Right lobe of liver (tissue), 6 donors: Measurements from ENCODE around the gene SSR4. TPM values are rescaled to one million over a fixed set of nuclear protein-coding genes. Genes with fewer than 3 reads are reported as not detected.

Experiments
- ATAC-seq, 4 donors: fragments of 200-7000 bp; cut with Tn5 transposase; one replicate each; pipeline ENCODE4 v1.9.1; 2020; ENCODE audit warnings: mild to moderate bottlenecking in 4 of 4, moderate library complexity in 4 of 4
- DNase-seq, 3 donors: peaks; one replicate each; pipeline ENCODE4 v3.0.0-alpha.2; 2020
- H3K27ac ChIP-seq, 3 donors: fragments of 200-600 bp; one replicate each; pipeline ENCODE4 v1.8.0; 2022
- H3K27me3 ChIP-seq, 2 donors: fragments of 200-600 bp; one replicate each; pipeline ENCODE4 v1.8.0; 2022
- H3K36me3 ChIP-seq, 4 donors: fragments of 200-600 bp; sonication (generic) in 1 of 4; one replicate each; pipeline versions ENCODE4 v1.5.1 to v1.8.0; 2017 to 2022; ENCODE audit warnings: control low read depth in 1 of 4
- H3K4me1 ChIP-seq, 4 donors: fragments of 200-600 bp; sonication (generic) in 1 of 4; one replicate each; pipeline versions ENCODE4 v1.5.1 to v1.8.0; 2017 to 2022; ENCODE audit warnings: control low read depth in 1 of 4
- H3K4me3 ChIP-seq, 3 donors: fragments of 200-600 bp; one replicate each; pipeline ENCODE4 v1.8.0; 2022
- H3K9me3 ChIP-seq, 4 donors: fragments of 200-600 bp; sonication (generic) in 1 of 4; one replicate each; pipeline versions ENCODE4 v1.5.1 to v1.8.0; 2017 to 2022; ENCODE audit warnings: control low read depth in 1 of 4
- POLR2A ChIP-seq: fragments of 450-650 bp; IDR thresholded peaks from one replicate; pipeline ENCODE4 v1.6.1; 2017; ENCODE audit warnings: antibody characterized with exemption, mild to moderate bottlenecking
- WGBS: methylation state at CpG from one replicate; pipeline ENCODE4 v1.1.6; 2018; ENCODE audit warnings: low coverage, low lambda C conversion rate; ENCODE audit not compliant: insufficient coverage; ENCODE audit errors: missing lambda C conversion rate; 5-methylcytosine and 5-hydroxymethylcytosine counted together
- intact Hi-C, 2 donors: fragments of 100-400 bp; cut with DNase I; formaldehyde crosslinking; loops; one replicate each; pipeline versions ENCODE4 v1.11.2 to v1.14.1; 2022
- total RNA-seq, 6 experiments: library from RNA; depleted of rRNA in 2 of 6; stranded (reverse); fragments of >200 nt in 2 of 6; fragmentation: NEBNext Ultra II Directional in 3 of 6; extraction: Animal tissue kit (Norgen Biotek cat#: 25700) in 3 of 6; gene quantifications; one replicate each; pipeline versions ENCODE4 v1.1.0 to v1.2.4, GENCODE V29; 2016 to 2023
- TF ChIP-seq, protein P1 (sequence below), 4 donors: fragments of 200-600 bp in 3 of 4; fragments of 450-650 bp in 1 of 4; IDR thresholded peaks; one replicate each; pipeline versions ENCODE4 v1.5.1 to v1.8.0; 2016 to 2022; ENCODE audit warnings: antibody characterized with exemption in 4 of 4, mild to moderate bottlenecking in 2 of 4
- donor health status: DM: no; HTN: yes; CAD: no.
- donor health status: DM: no; HTN: no; CAD: no.
- donor health status: DM: no; HTN: no; CAD: no.
- donor health status: DM: no; HTN: yes; CAD: no.
- donor health status: DM: no; HTN: yes; CAD: no.

The SSR4 gene
- total RNA-seq, 6 experiments from 2014 or later: 150 to 221 (median 205) TPM

DNA sequence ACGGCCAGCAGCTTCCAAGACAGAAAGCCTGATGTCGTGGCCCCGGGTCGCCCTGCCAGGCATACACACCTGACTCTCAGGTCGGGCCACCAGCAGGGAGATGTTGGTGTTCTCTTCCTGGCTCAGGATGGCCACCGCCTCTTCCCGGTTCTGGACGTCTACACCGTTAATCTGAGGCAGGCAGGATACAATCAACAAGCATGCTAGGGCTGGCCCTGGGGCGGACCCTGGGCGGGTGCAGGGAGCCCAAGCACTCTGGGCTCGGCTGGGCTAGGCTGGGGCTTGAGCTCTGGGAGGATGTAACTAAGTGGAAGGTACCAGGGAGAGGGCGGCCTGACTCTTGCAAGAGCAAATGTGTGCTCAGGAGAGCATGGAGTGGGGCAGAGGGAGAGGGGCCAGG is 11.0 kb downstream of the SSR4 start:
- Histone ChIP-seq H3K4me3 (no peak overlapping the region), H3K27ac (no peak overlapping the region), H3K27me3 (no peaks in the 10 kb centered on the region), H3K4me1 (no peaks in the 10 kb centered on the region), H3K36me3 (no peaks in the 10 kb centered on the region), H3K9me3 (no peaks in the 10 kb centered on the region)
- intact Hi-C loops: no loop called here
- ATAC-seq (no peak), DNase-seq (no peak)
- no peak for TF ChIP-seq POLR2A
- TF ChIP-seq, protein P1, sequence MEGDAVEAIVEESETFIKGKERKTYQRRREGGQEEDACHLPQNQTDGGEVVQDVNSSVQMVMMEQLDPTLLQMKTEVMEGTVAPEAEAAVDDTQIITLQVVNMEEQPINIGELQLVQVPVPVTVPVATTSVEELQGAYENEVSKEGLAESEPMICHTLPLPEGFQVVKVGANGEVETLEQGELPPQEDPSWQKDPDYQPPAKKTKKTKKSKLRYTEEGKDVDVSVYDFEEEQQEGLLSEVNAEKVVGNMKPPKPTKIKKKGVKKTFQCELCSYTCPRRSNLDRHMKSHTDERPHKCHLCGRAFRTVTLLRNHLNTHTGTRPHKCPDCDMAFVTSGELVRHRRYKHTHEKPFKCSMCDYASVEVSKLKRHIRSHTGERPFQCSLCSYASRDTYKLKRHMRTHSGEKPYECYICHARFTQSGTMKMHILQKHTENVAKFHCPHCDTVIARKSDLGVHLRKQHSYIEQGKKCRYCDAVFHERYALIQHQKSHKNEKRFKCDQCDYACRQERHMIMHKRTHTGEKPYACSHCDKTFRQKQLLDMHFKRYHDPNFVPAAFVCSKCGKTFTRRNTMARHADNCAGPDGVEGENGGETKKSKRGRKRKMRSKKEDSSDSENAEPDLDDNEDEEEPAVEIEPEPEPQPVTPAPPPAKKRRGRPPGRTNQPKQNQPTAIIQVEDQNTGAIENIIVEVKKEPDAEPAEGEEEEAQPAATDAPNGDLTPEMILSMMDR (IDR thresholded peaks at IDR 0.05): no peak
- 52% methylated on average over 4 of the region's 13 CpGs for WGBS

- no peaks in the 10 kb centered on the region for H3K4me1 ChIP-seq
- H3K27ac ChIP-seq: no peak overlapping the region
- ATAC-seq (no peak), DNase-seq (no peak)
- WGBS: 100% methylated on average over 1 of the region's 28 CpGs
- H3K27me3 ChIP-seq: no peaks in the 10 kb centered on the region
- TF ChIP-seq, protein P1 (IDR thresholded peaks at IDR 0.05): no peak
- TF ChIP-seq POLR2A: no peak
- no peaks in the 10 kb centered on the region for H3K9me3 ChIP-seq
- H3K4me3 ChIP-seq: no peak overlapping the region
- intact Hi-C loops: no loop called here
- H3K36me3 ChIP-seq: no peaks in the 10 kb centered on the region
These were observed 12.6 kb downstream of the SSR4 start for GRCh38 chrX:153806999-153807575.

DNA sequence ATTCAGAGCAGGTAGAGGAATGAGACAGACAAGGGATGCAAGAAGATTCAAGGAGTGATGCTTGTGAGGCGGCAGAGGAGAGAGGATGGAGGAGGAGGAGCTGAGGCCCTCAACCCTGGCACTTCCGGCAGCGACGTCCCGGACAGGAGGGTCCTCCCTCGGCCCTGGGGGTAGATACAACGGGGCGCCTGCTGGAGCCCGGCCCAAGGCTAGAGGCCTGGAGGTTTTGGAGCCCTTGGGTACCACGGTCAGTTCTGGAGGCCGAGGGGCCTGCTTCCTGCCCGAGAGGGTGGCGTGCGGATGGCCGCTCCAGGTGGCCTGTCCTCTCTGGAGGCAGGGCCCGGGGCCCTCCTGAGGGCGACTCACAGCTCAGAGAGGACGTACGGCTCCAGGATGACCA is 13.5 kb downstream of the SSR4 start:
- ATAC-seq: no peak
- Histone ChIP-seq H3K36me3 (no peaks in the 10 kb centered on the region), H3K4me3 (no peak overlapping the region), H3K27ac (no peak overlapping the region), H3K4me1 (no peaks in the 10 kb centered on the region), H3K27me3 (no peaks in the 10 kb centered on the region), H3K9me3 (no peaks in the 10 kb centered on the region)
- no peak for DNase-seq
- no peak for TF ChIP-seq POLR2A
- TF ChIP-seq, protein P1 (IDR thresholded peaks at IDR 0.05): no peak
- intact Hi-C loops: no loop called here
- 92% methylated on average over 2 of the region's 19 CpGs for WGBS

DNA sequence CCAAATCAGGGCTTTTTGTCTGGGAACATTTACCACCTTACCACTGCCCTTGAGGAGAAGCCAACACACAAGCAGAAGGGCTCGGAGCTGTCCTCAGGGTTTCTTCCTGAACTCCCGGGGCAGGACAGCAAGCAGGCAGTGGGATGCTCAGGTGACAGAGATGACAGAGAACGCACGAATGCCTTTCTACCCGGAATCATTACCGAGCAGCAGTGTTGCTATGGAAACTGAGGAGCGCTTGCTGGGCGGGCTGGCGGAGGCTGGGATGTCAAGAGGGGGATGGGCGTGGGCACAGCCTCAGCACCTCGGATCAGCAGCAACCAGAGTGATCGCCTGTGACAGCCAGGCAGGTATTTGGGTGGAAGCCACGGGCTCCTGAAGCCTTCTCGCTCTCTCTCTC is 17.8 kb downstream of the SSR4 start:
- H3K4me1 ChIP-seq: no peaks in the 10 kb centered on the region
- DNase-seq (no peak), ATAC-seq (no peak)
- H3K36me3 ChIP-seq: no peaks in the 10 kb centered on the region
- H3K9me3 ChIP-seq: no peaks in the 10 kb centered on the region
- TF ChIP-seq POLR2A: no peak
- TF ChIP-seq, protein P1 (IDR thresholded peaks at IDR 0.05): no peak
- H3K27me3 ChIP-seq: no peaks in the 10 kb centered on the region
- no peak overlapping the region for H3K4me3 ChIP-seq
- intact Hi-C loops: no loop called here
- no peak overlapping the region for H3K27ac ChIP-seq
- 62% methylated on average over 13 of the region's 14 CpGs for WGBS

- H3K27me3 ChIP-seq: no peaks in the 10 kb centered on the region
- no peaks in the 10 kb centered on the region for H3K4me1 ChIP-seq
- ATAC-seq (no peak), DNase-seq (no peak)
- H3K27ac ChIP-seq: no peak overlapping the region
- no peak overlapping the region for H3K4me3 ChIP-seq
- 64% methylated on average over 3 of the region's 5 CpGs for WGBS
- intact Hi-C loops: no loop called here
- TF ChIP-seq, protein P1 (IDR thresholded peaks at IDR 0.05): no peak
- TF ChIP-seq POLR2A: no peak
- H3K36me3 ChIP-seq: no peaks in the 10 kb centered on the region
- H3K9me3 ChIP-seq: no peaks in the 10 kb centered on the region
These were observed 18.7 kb downstream of the SSR4 start for GRCh38 chrX:153813161-153813560.
